GM21390 (cell line): ENCODE data around the gene CYP1A2.
A peak's percentile ranks its signal among the peaks of the same experiment; 100 is the strongest.
"Not testable (repeated sequence)": the region's sequence is repeated elsewhere in the genome, so short reads cannot be mapped to it uniquely, and the experiment has no call there.

Source experiments
- ATAC-seq: cut with Tn5 transposase; IDR thresholded peaks from one replicate; pipeline ENCODE4 v1.9.1; 2021; ENCODE audit not compliant: unreplicated experiment

The CYP1A2 gene

GRCh38 chr15:74775894-74776293 is 27.2 kb downstream of the CYP1A2 start:
- no peak for ATAC-seq

- ATAC-seq: peak; percentile 39
These were observed 28.4 kb downstream of the CYP1A2 start for GRCh38 chr15:74776821-74777768.

DNA sequence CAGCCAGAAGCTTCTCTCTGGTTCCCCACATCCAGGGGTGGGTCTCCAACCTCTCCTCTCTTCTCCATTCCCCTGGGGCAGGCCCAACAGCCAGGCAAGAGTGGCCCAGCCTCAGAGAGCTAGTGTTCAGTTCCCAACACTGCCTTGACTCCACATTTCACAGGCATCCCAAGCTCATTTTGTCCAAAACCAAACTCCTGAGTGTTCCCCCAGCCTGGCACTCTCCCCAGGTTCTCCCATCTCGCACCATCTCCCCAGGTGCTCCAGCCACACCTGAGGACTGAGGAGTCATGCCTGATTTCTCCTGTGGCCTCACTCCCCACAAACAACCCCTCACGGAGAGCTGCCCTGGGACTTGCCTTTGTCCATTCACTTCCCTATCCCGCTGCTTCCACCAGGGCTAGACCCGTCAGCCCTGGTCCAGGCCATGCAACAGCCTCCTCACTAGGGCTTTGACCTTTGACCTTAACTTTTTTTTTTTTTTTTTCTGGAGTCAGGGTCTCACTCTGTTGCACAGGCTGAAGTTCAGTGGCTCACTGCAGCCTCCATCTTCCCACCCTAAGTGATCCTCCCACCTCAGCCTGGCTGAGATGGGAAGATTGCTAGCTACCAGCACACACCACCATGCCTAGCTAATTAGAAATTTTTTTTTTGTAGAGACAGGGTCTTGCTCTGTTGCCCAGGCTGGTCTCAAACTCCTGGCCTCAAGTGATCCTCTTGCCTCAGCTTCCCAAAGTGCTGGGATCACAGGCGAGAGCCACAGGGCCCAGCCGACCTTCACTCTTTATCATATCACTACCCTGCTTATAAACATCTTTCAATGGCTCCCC is 29.3 kb downstream of the CYP1A2 start:
- ATAC-seq: peak; percentile 2

DNA sequence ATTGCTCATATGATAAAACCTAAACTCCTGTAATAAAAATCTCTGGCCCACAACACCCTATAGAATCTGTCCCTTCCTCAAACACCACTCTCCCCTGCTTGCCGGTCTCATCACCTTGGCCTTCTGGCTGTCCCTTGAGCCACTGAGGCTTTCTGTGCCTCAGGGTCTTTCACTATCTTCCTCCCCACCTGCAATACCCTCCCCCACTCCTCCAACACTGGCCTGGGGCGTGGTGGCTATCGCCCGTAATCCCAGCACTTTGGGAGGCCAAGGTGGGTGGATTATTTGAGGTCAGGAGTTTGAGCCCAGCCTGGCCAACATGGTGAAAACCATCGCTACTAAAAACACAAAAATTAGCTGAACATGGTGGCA is 29.9 kb downstream of the CYP1A2 start:
- no peak for ATAC-seq

GRCh38 chr15:74779162-74779648 is 30.6 kb downstream of the CYP1A2 start:
- no peak for ATAC-seq

GRCh38 chr15:74780523-74781430 is 32.1 kb downstream of the CYP1A2 start:
- ATAC-seq: no peak

DNA sequence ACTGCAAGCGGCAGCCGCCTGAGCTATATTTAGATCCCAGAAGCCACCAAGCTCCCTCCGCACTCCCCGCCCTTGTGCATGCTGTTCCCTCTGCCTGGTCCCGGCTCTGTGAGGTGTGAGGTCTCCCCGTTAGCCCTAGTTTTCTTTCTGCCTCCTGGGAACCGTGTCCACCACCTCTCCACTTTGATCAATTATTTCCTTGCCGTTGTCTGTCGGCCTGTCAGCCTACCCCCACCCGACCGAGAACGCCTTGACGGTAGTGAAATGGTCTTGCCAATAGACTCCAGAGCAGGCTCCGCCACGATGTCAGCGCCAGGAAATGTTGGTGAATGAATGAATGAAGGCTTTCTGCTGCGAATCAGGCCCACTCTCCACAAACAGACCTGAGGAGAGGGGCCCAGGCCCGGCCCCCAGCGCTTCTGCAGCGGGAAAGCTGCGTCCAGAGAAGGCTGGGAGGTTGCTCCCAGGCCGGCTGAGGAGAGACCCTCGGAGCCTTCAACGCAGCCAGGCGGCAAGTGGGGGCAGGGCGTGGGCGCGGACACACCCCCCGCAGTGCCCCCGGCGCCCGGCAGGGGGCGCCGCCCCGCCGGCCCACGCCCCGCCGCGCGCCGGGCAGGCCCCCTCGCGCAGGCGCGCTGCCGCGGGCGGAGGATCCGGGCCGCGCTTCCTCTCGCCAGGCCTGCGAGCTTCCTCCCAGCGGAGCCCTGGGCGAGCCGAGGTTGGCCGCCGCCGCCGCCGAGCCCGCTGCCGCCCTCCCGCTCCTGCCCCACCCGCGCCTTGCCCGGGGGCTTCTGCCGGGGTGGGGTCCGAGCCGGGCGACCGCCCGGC is 33.0 kb downstream of the CYP1A2 start, which contains the start of gene CSK:
CSK (plus strand) TSS at position 650 of the 828 bp plus-strand sequence. CDS start 16,218 bp downstream, outside the sequence.
- no peak for ATAC-seq

- no peak for ATAC-seq
These were observed 33.8 kb downstream of the CYP1A2 start for GRCh38 chr15:74782259-74783071.

- no peak for ATAC-seq
These were observed 34.6 kb downstream of the CYP1A2 start for GRCh38 chr15:74783072-74783807.

- no peak for ATAC-seq
These were observed 35.1 kb downstream of the CYP1A2 start for GRCh38 chr15:74783808-74784175.

- no peak for ATAC-seq
These were observed 36.0 kb downstream of the CYP1A2 start for GRCh38 chr15:74784426-74785193.

DNA sequence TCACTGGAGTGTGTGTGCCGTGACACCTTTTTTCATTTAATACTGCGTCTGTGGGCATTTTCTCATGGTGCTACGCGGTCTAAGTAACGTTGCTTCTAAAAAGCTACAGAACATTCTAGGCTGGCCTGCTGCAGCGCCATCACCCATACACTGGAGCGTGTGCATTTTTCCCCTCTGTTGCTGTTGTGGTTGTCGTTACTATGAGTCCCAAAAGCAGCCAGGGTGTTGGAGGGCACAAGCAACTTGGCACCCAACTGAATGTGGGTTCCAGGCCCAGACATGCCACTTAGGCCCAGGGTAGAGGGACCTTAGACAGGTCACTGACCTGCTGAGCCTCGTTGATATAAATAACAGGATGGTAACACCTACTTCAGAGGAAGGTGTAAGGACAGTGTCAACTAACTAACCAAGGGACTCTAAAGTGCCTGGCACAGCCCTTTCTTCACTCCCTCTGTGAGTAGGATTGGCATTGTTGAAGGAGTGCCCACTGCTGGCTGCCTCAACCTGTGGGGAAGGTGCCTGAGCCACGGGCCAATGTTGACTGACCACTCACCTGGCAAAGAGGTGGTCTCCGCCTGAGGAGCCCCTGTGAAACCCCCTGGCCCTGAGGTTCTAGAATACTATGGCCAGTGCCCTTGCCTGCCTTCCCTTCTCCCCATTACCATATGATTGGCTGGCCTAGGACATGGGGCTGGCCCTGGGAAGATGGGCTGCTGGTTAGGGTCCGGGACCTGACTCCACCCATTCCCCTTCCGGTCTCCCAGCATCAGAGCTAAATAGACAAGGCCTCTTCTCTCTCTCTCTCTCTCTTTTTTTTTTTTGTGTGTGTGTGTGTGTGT is 36.8 kb downstream of the CYP1A2 start:
- no peak for ATAC-seq

- not testable (repeated sequence) for ATAC-seq
These were observed 37.4 kb downstream of the CYP1A2 start for GRCh38 chr15:74786081-74786480.

DNA sequence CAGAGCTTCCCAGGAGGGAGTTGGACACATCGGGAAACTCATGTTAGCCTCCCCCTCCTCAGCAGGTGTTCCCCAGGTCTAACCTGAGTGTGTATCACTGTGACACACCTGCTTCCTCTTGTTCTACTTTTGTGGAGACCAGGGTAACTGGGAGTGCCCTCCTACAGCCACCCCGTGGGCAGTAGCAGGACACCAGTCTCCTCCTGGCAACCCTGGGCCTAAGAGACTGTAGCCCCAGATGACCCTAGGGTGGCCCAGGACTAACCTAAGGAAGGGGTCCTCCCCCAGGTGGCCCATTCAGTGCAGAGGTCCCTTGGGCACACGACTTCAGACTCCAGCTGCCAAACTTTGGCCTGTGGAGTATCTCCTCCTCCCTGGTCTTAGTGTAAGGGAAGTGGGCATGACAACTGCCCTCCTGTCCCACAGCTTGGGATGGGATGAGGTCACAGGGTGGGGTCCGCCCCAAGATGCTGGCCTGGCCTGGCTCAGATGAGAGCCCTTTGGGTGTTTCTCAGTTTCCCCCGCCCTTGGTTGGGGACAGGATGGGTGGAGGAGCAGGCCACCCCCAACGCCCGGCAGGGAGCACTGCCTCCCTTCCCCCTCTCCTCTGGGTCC is 38.0 kb downstream of the CYP1A2 start:
- no peak for ATAC-seq

GRCh38 chr15:74787251-74788041 is 38.8 kb downstream of the CYP1A2 start:
- peak; percentile 33 for ATAC-seq
